GM19035 (cell line): ENCODE results near the gene ADO.
"Not testable (repeated sequence)": the region's sequence is repeated elsewhere in the genome, so short reads cannot be mapped to it uniquely, and the experiment has no call there.

Experiments
- ATAC-seq: cut with Tn5 transposase; IDR thresholded peaks from one replicate; pipeline ENCODE4 v1.9.1; 2021; ENCODE audit not compliant: unreplicated experiment

Gene ADO

GRCh38 chr10:62804356-62805230 lies at the start of gene ADO:
Gene ADO (plus strand): TSS chr10:62804720. CDS start chr10:62805060, 340 bp downstream.
- ATAC-seq, result peak; percentile 83

- no peak for ATAC-seq
Measured at GRCh38 chr10:62754963-62755362, 49.6 kb upstream of the ADO start.

GRCh38 chr10:62755662-62756653 lies 48.6 kb upstream of the ADO start:
- ATAC-seq, result no peak

- ATAC-seq, result no peak
Measured at GRCh38 chr10:62759599-62760175, 44.8 kb upstream of the ADO start.

GRCh38 chr10:62760401-62760800 lies 44.1 kb upstream of the ADO start:
- ATAC-seq, result no peak

- no peak for ATAC-seq
Measured at GRCh38 chr10:62761115-62761514, 43.4 kb upstream of the ADO start.

GRCh38 chr10:62763155-62763554 lies 41.4 kb upstream of the ADO start:
- ATAC-seq, result no peak

- no peak for ATAC-seq
Measured at GRCh38 chr10:62764011-62764410, 40.5 kb upstream of the ADO start.

- no peak for ATAC-seq
Measured at GRCh38 chr10:62765726-62766125, 38.8 kb upstream of the ADO start.

GRCh38 chr10:62766386-62766785 lies 38.1 kb upstream of the ADO start:
- ATAC-seq, result no peak

GRCh38 chr10:62769574-62770242 lies 34.8 kb upstream of the ADO start:
- no peak for ATAC-seq

GRCh38 chr10:62772186-62772974 lies 32.1 kb upstream of the ADO start:
- no peak for ATAC-seq

- ATAC-seq, result no peak
Measured at GRCh38 chr10:62778125-62778524, 26.4 kb upstream of the ADO start.

- ATAC-seq, result peak; percentile 95
Measured at GRCh38 chr10:62779487-62780248, 24.9 kb upstream of the ADO start.

- not testable (repeated sequence) for ATAC-seq
Measured at GRCh38 chr10:62784537-62784936, 20.0 kb upstream of the ADO start.

GRCh38 chr10:62788285-62788684 lies 16.2 kb upstream of the ADO start:
- not testable (repeated sequence) for ATAC-seq

- ATAC-seq, result no peak
Measured at GRCh38 chr10:62788861-62789467, 15.6 kb upstream of the ADO start.

- no peak for ATAC-seq
Measured at GRCh38 chr10:62790019-62790555, 14.4 kb upstream of the ADO start.
